PFSK-1 (cell line): ENCODE results near the gene MED8.

ENCODE experiments used
- FOXP2 ChIP-seq: optimal IDR thresholded peaks from 2 replicates; pipeline ENCODE3; 2011; ENCODE audit warnings: borderline replicate concordance, control low read depth, inconsistent platforms; ENCODE audit not compliant: insufficient read depth; ENCODE audit errors: extremely low read length, extremely low read depth
- POLR2AphosphoS5 ChIP-seq: IDR thresholded peaks from 2 replicates; pipeline ENCODE4 v1.6.1; 2012; ENCODE audit warnings: low read depth, mild to moderate bottlenecking, control low read depth, low read length, moderate library complexity
- REST ChIP-seq, 2 experiments: IDR thresholded peaks; 2 replicates each; pipeline versions ENCODE4 v1.6.1 to v1.8.0; 2011 to 2012; ENCODE audit warnings: low read depth in 2 of 2, low read length in 2 of 2, control low read depth in 1 of 2, inconsistent platforms in 1 of 2, mild to moderate bottlenecking in 1 of 2, moderate library complexity in 1 of 2; ENCODE audit not compliant: insufficient read depth in 1 of 2
- SIN3A ChIP-seq: IDR thresholded peaks from 2 replicates; pipeline ENCODE4 v1.6.1; 2012; ENCODE audit warnings: mild to moderate bottlenecking, low read length, moderate library complexity, borderline replicate concordance; ENCODE audit not compliant: insufficient read depth
- TAF1 ChIP-seq: IDR thresholded peaks from 2 replicates; pipeline ENCODE4 v1.6.1; 2012; ENCODE audit warnings: low read length, control low read depth, borderline replicate concordance; ENCODE audit not compliant: insufficient read depth

The MED8 gene

GRCh38 chr1:43427941-43428340 lies 38.3 kb upstream of the MED8 start:
- TF ChIP-seq SIN3A: no peak
- TF ChIP-seq REST (IDR thresholded peaks at IDR 0.05; ENCODE audit: insufficient read depth in 1 of 2, low read depth in 2 of 2, low read length in 2 of 2): no peak
- TF ChIP-seq POLR2AphosphoS5: no peak

GRCh38 chr1:43427524-43427923 lies 37.9 kb upstream of the MED8 start:
- TF ChIP-seq FOXP2 (no peak), REST (IDR thresholded peaks at IDR 0.05; ENCODE audit: insufficient read depth in 1 of 2, low read depth in 2 of 2, low read length in 2 of 2) (no peak), TAF1 (no peak), SIN3A (no peak), POLR2AphosphoS5 (no peak)

- no peak for TF ChIP-seq FOXP2
These were observed 36.6 kb upstream of the MED8 start for GRCh38 chr1:43426221-43426620.

- no peak for TF ChIP-seq TAF1
- TF ChIP-seq POLR2AphosphoS5: no peak
- TF ChIP-seq REST (IDR thresholded peaks at IDR 0.05; ENCODE audit: insufficient read depth in 1 of 2, low read depth in 2 of 2, low read length in 2 of 2): no peak
These were observed 35.4 kb upstream of the MED8 start for GRCh38 chr1:43425045-43425444.

GRCh38 chr1:43423672-43424550 lies 34.3 kb upstream of the MED8 start:
- no peak for TF ChIP-seq FOXP2
- TF ChIP-seq TAF1: no peak
- TF ChIP-seq POLR2AphosphoS5: no peak
- TF ChIP-seq REST (IDR thresholded peaks at IDR 0.05; ENCODE audit: insufficient read depth in 1 of 2, low read depth in 2 of 2, low read length in 2 of 2): no peak
- no peak for TF ChIP-seq SIN3A
